MM.1S (cell line): Measurements from ENCODE around the gene ERF.

Experiments
- DNase-seq: peaks from one replicate; pipeline ENCODE4 v3.0.0-alpha.2; 2015
- H2AFZ ChIP-seq: fragments of 300-600 bp; sonication (generic); 2 replicates; pipeline ENCODE4 v1.6.0; 2016; ENCODE audit warnings: antibody characterized with exemption, low read length
- H3F3A ChIP-seq: fragments of 300-600 bp; sonication (generic); 2 replicates; pipeline ENCODE4 v1.6.1; 2016; ENCODE audit warnings: mild to moderate bottlenecking, antibody characterized with exemption, low read length, moderate library complexity, mixed read lengths; ENCODE audit not compliant: insufficient read depth
- H3K27ac ChIP-seq: fragments of 300-600 bp; sonication (generic); 2 replicates; pipeline ENCODE4 v1.5.1; 2016; ENCODE audit warnings: mild to moderate bottlenecking, low read length
- H3K27me3 ChIP-seq: fragments of 300-600 bp; sonication (generic); replicated peaks from 2 replicates; pipeline ENCODE4 v1.6.0; 2016; ENCODE audit warnings: low read length; ENCODE audit not compliant: insufficient read depth
- H3K36me3 ChIP-seq: fragments of 300-600 bp; sonication (generic); replicated peaks from 2 replicates; pipeline ENCODE4 v1.6.1; 2016; ENCODE audit warnings: mild to moderate bottlenecking, low read length, mixed read lengths; ENCODE audit not compliant: insufficient read depth
- H3K4me1 ChIP-seq: fragments of 300-600 bp; sonication (generic); 2 replicates; pipeline ENCODE4 v1.6.1; 2016; ENCODE audit warnings: low read length, mixed read lengths
- H3K4me2 ChIP-seq: fragments of 300-600 bp; sonication (generic); 2 replicates; pipeline ENCODE4 v1.6.0; 2016; ENCODE audit warnings: low read depth, low read length
- H3K4me3 ChIP-seq: fragments of 300-600 bp; sonication (generic); 2 replicates; pipeline ENCODE4 v1.5.1; 2016; ENCODE audit warnings: low read length, mixed read lengths
- H3K79me2 ChIP-seq: fragments of 300-600 bp; sonication (generic); 2 replicates; pipeline ENCODE4 v1.6.1; 2016; ENCODE audit warnings: mixed run types, low read length, mixed read lengths
- H3K9ac ChIP-seq: fragments of 300-600 bp; sonication (generic); 2 replicates; pipeline ENCODE4 v1.6.1; 2016; ENCODE audit warnings: low read length, mixed read lengths
- H3K9me2 ChIP-seq: fragments of 300-600 bp; sonication (generic); replicated peaks from 2 replicates; pipeline ENCODE4 v1.6.1; 2016; ENCODE audit warnings: mild to moderate bottlenecking, low read length, mixed read lengths; ENCODE audit not compliant: insufficient read depth
- H3K9me3 ChIP-seq: fragments of 300-600 bp; sonication (generic); replicated peaks from 2 replicates; pipeline ENCODE4 v1.6.1; 2016; ENCODE audit warnings: mild to moderate bottlenecking, low read length, mixed read lengths; ENCODE audit not compliant: insufficient read depth
- H4K20me1 ChIP-seq: fragments of 300-600 bp; sonication (generic); 2 replicates; pipeline ENCODE4 v1.6.1; 2016; ENCODE audit warnings: mild to moderate bottlenecking, low read length, moderate library complexity, mixed read lengths; ENCODE audit not compliant: insufficient read depth
- EZH2 ChIP-seq: fragments of 300-600 bp; sonication (generic); optimal IDR thresholded peaks from 2 replicates; pipeline ENCODE3; 2017; ENCODE audit warnings: low read depth, mild to moderate bottlenecking, antibody characterized with exemption, low read length, mixed read lengths
- EZH2phosphoT487 ChIP-seq: fragments of 300-600 bp; sonication (generic); IDR thresholded peaks from 2 replicates; pipeline ENCODE4 v1.6.1; 2018; ENCODE audit warnings: antibody characterized with exemption, low read length
- TF ChIP-seq, protein P1 (sequence below): fragments of 300-600 bp; sonication (generic); IDR thresholded peaks from 2 replicates; pipeline ENCODE4 v1.5.1; 2016; ENCODE audit warnings: antibody characterized with exemption, low read length, mixed read lengths

ERF gene

DNA sequence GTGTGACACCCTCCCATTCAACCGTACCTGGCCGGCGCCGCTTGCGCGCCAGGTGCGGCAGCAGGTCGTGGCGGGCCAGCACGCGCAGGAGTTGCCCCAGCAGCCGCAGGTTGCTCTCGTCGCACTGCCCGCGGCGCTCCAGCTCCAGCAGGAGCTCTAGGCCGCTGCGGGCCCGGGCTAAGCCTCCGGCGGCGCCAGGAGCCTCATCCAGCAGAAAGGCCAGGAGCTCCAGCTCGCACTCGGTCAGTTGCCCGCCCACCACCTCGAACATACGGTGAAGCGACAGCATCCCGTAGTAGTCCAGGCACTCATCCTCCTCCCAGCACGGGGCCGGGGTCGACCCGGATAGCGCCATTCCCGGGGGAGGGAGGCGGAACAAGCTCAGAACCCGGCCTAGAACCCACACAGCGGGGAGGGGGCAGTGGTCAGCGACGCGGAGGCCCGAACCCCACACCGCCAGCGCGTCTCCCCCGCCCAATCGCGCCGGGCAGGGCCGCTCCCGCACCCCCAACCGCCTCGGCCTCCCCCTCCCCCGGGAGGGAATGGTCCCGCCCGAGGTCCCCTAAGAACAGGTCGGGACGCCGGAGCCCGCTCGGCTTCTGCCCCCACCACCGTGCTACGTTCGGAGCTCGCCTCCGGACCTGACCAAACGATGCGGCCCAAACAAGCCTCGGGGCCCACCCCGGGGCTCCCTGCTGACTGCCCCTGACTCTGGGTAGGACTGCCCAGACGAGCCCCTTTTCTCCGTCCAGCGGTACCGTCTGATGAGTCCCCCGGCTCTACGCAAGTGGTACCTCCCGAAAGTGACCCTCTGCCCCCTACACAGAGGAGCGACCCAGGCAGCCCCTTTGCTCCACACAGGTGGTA, 38.0 kb downstream of the ERF start:
- Histone ChIP-seq H3K27ac (peak overlapping the region; percentile 79; the same call in 1 of the 2 replicates), H3K9me2 (no peaks in the 10 kb centered on the region), H3K4me1 (peaks cover 24% of the 10 kb centered on the region), H4K20me1 (peaks cover 20% of the 10 kb centered on the region), H3K4me2 (peak overlapping the region; percentile 96), H3K36me3 (0 out of 2 replicates have a peak, but pooled peaks cover 7% of the 10 kb centered on the region), H3F3A (peaks cover 6% of the 10 kb centered on the region), H3K27me3 (no peaks in the 10 kb centered on the region), H3K9ac (peak overlapping the region; percentile 96), H3K4me3 (peak overlapping the region; percentile 77), H2AFZ (peak overlapping the region; percentile 62), H3K9me3 (no peaks in the 10 kb centered on the region), H3K79me2 (peaks cover 81% of the 10 kb centered on the region)
- TF ChIP-seq, protein P1, sequence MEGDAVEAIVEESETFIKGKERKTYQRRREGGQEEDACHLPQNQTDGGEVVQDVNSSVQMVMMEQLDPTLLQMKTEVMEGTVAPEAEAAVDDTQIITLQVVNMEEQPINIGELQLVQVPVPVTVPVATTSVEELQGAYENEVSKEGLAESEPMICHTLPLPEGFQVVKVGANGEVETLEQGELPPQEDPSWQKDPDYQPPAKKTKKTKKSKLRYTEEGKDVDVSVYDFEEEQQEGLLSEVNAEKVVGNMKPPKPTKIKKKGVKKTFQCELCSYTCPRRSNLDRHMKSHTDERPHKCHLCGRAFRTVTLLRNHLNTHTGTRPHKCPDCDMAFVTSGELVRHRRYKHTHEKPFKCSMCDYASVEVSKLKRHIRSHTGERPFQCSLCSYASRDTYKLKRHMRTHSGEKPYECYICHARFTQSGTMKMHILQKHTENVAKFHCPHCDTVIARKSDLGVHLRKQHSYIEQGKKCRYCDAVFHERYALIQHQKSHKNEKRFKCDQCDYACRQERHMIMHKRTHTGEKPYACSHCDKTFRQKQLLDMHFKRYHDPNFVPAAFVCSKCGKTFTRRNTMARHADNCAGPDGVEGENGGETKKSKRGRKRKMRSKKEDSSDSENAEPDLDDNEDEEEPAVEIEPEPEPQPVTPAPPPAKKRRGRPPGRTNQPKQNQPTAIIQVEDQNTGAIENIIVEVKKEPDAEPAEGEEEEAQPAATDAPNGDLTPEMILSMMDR: no peak
- TF ChIP-seq EZH2phosphoT487 (no peak), EZH2 (no peak)
- DNase-seq: peak; percentile 51

DNA sequence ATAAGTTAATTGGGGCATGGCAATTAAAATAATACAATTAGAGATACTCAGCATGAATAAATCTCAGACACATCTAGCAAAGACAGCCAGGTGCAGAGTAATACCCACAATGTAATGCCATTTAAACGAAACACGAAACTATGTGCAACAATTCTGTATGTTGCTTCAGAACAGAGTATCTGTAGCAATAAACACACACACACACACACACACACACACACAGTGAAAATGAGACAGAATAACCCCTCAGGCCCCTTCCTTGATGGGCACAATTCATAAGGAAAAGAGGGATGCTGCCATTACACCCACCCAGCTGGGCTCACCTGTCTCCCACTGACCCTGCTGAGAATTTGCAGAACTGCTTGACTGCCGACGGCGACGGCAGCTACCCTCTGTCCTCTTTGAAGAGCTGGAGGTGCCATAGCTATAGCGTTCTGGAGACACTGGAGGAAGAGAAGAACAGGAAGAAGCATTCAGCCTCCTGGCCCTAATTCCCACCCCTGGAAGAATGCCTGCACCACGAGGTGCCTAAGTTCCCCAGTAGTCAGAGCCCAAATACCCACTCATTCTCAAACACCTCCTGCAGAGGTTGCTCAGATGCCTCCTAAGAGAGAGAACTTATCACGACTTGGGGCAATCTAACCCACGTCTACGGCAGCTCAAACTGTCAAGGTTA, 40.0 kb downstream of the ERF start:
- H2AFZ ChIP-seq: no peak overlapping the region
- peaks cover 6% of the 10 kb centered on the region for H3F3A ChIP-seq
- H3K27ac ChIP-seq: no peak overlapping the region
- no peak overlapping the region for H3K4me3 ChIP-seq
- H3K4me1 ChIP-seq: peaks cover 24% of the 10 kb centered on the region
- H3K9ac ChIP-seq: no peak overlapping the region
- DNase-seq: no peak
- no peaks in the 10 kb centered on the region for H3K9me2 ChIP-seq
- peaks cover 81% of the 10 kb centered on the region for H3K79me2 ChIP-seq
- H3K36me3 ChIP-seq: peaks cover 7% of the 10 kb centered on the region; the same call in 1 of the 2 replicates
- TF ChIP-seq EZH2: no peak
- TF ChIP-seq, protein P1: no peak
- no peak for TF ChIP-seq EZH2phosphoT487
- no peaks in the 10 kb centered on the region for H3K9me3 ChIP-seq
- H3K4me2 ChIP-seq: 0 out of 2 replicates have a peak overlapping the region, but pooled peaks have one; percentile 96
- no peaks in the 10 kb centered on the region for H3K27me3 ChIP-seq
- H4K20me1 ChIP-seq: peaks cover 20% of the 10 kb centered on the region

DNA sequence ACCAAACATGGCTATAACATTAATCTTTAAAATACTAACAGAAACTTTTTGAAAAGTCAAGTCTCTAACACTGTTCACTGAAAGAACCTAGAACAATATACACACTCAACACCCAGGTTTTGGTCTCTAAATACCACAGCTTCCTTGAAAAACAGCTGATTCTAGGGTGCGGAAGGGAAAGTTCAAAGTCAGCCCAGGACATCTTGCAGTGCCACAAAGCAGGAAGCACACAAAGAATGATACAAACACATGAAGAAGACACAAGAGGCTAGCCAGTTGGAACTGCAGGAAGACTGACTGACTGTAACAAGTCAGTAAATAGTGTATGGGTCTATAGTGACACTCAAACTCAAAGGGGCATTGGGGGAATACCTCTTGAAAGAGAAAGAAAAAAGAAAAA, 42.0 kb downstream of the ERF start:
- no peak overlapping the region for H3K4me3 ChIP-seq
- TF ChIP-seq EZH2phosphoT487 (no peak), EZH2 (no peak)
- TF ChIP-seq, protein P1: no peak
- H3K36me3 ChIP-seq: peaks cover 18% of the 10 kb centered on the region; the same call in 1 of the 2 replicates
- H3K9me3 ChIP-seq: no peaks in the 10 kb centered on the region
- H2AFZ ChIP-seq: no peak overlapping the region
- H4K20me1 ChIP-seq: peaks cover 22% of the 10 kb centered on the region
- H3K4me1 ChIP-seq: peaks cover 18% of the 10 kb centered on the region
- H3K79me2 ChIP-seq: peaks cover 95% of the 10 kb centered on the region
- no peak for DNase-seq
- no peak overlapping the region for H3K9ac ChIP-seq
- H3K27ac ChIP-seq: no peak overlapping the region
- H3K4me2 ChIP-seq: no peak overlapping the region
- H3K27me3 ChIP-seq: no peaks in the 10 kb centered on the region
- H3K9me2 ChIP-seq: no peaks in the 10 kb centered on the region
- H3F3A ChIP-seq: no peaks in the 10 kb centered on the region
